IMR-90 (cell line): Measurements from ENCODE around the gene CRABP1. TPM values are rescaled to one million over a fixed set of nuclear protein-coding genes. Genes with fewer than 3 reads are reported as not detected.

ENCODE experiments used
- ATAC-seq: fragments of 200-7000 bp; cut with Tn5 transposase; 2 replicates; pipeline ENCODE4 v1.9.1; 2020; ENCODE audit warnings: low read depth, mild to moderate bottlenecking, moderate library complexity
- BruUV-seq: library from RNA; stranded (reverse); fragments of 400-500 nt; replicated peaks from 2 replicates; lab custom pipeline; 2021; lab: Mats Ljungman, UMichigan
- CTCF ChIA-PET: fragments of 300-600 bp; formaldehyde crosslinking; extraction: SDS; loops from one replicate; lab custom pipeline; 2021; ENCODE audit warnings: antibody characterized with exemption; lab: Yijun Ruan, JAX
- POLR2A ChIA-PET: fragments of 300-600 bp; sonication (Branson Sonifier 250); formaldehyde crosslinking; loops from one replicate; lab custom pipeline; 2022; ENCODE audit warnings: antibody characterized with exemption; ENCODE audit not compliant: unreplicated experiment; lab: Charles Lee
- DNase-seq: peaks from one replicate; pipeline ENCODE4 v3.0.0; 2013
- H2AFZ ChIP-seq: replicated peaks from 2 replicates; pipeline ENCODE3; 2013; ENCODE audit warnings: low read length, mild to moderate bottlenecking; ENCODE audit not compliant: poor library complexity
- H2AK5ac ChIP-seq: 2 replicates; pipeline ENCODE4 v1.6.1; 2013; ENCODE audit warnings: low read depth, low read length, inconsistent platforms
- H2AK9ac ChIP-seq: replicated peaks from 2 replicates; pipeline ENCODE3; 2013; ENCODE audit warnings: mild to moderate bottlenecking, low read depth, low read length, moderate library complexity; ENCODE audit not compliant: poor library complexity
- H2BK120ac ChIP-seq: 2 replicates; pipeline ENCODE4 v1.6.1; 2013; ENCODE audit warnings: low read depth, low read length, inconsistent platforms
- H2BK15ac ChIP-seq: 3 replicates; pipeline ENCODE4 v1.6.1; 2013; ENCODE audit warnings: low read depth, low read length, inconsistent platforms
- H2BK20ac ChIP-seq: 2 replicates; pipeline ENCODE4 v1.6.1; 2013; ENCODE audit warnings: low read depth, mild to moderate bottlenecking, inconsistent platforms, low read length, moderate library complexity
- H2BK5ac ChIP-seq: 2 replicates; pipeline ENCODE4 v1.6.1; 2013; ENCODE audit warnings: mild to moderate bottlenecking, low read depth, low read length, inconsistent platforms; ENCODE audit not compliant: poor library complexity, severe bottlenecking
- H3K14ac ChIP-seq: replicated peaks from 2 replicates; pipeline ENCODE4 v1.6.1; 2013; ENCODE audit warnings: low read depth, low read length, inconsistent platforms
- H3K18ac ChIP-seq: 2 replicates; pipeline ENCODE4 v1.6.1; 2013; ENCODE audit warnings: low read depth, low read length, control low read depth
- H3K23ac ChIP-seq: 2 replicates; pipeline ENCODE4 v1.6.1; 2013; ENCODE audit warnings: low read depth, low read length, inconsistent platforms
- H3K27ac ChIP-seq: 2 replicates; pipeline ENCODE4 v1.5.1; 2013; ENCODE audit warnings: mild to moderate bottlenecking, control low read depth, low read length; ENCODE audit not compliant: insufficient read depth
- H3K27me3 ChIP-seq: 2 replicates; pipeline ENCODE4 v1.6.1; 2013; ENCODE audit warnings: low read length; ENCODE audit not compliant: control insufficient read depth, insufficient read depth
- H3K36me3 ChIP-seq: 2 replicates; pipeline ENCODE4 v1.6.1; 2013; ENCODE audit warnings: low read length, mixed read lengths; ENCODE audit not compliant: control insufficient read depth, insufficient read depth
- H3K4ac ChIP-seq: 2 replicates; pipeline ENCODE4 v1.6.1; 2013; ENCODE audit warnings: low read depth, low read length, inconsistent platforms
- H3K4me1 ChIP-seq: 2 replicates; pipeline ENCODE4 v1.6.1; 2013; ENCODE audit warnings: low read length, mixed read lengths; ENCODE audit not compliant: control insufficient read depth, insufficient read depth
- H3K4me2 ChIP-seq: 2 replicates; pipeline ENCODE4 v1.6.1; 2013; ENCODE audit warnings: low read depth, mild to moderate bottlenecking, control low read depth, low read length, moderate library complexity
- H3K4me3 ChIP-seq: 2 replicates; pipeline ENCODE4 v1.5.1; 2013; ENCODE audit warnings: low read depth, mild to moderate bottlenecking, control low read depth, low read length, moderate library complexity; ENCODE audit not compliant: insufficient read depth
- H3K56ac ChIP-seq: 2 replicates; pipeline ENCODE4 v1.6.1; 2013; ENCODE audit warnings: low read length, inconsistent platforms; ENCODE audit not compliant: insufficient read depth; ENCODE audit errors: extremely low read depth
- H3K79me1 ChIP-seq, 2 experiments: 2 replicates each; pipeline ENCODE4 v1.6.1; 2013; ENCODE audit warnings: low read length in 2 of 2, inconsistent platforms in 1 of 2, low read depth in 1 of 2
- H3K9ac ChIP-seq: 2 replicates; pipeline ENCODE4 v1.6.1; 2013; ENCODE audit warnings: low read depth, low read length, control low read depth
- H3K9me1 ChIP-seq: 2 replicates; pipeline ENCODE4 v1.6.1; 2013; ENCODE audit warnings: low read length, inconsistent platforms; ENCODE audit not compliant: insufficient read depth
- H3K9me3 ChIP-seq: 2 replicates; pipeline ENCODE4 v1.6.1; 2013; ENCODE audit warnings: low read length; ENCODE audit not compliant: control insufficient read depth, insufficient read depth
- H4K20me1 ChIP-seq: 2 replicates; pipeline ENCODE4 v1.6.1; 2013; ENCODE audit warnings: low read length, inconsistent platforms; ENCODE audit not compliant: insufficient read depth
- H4K5ac ChIP-seq: 2 replicates; pipeline ENCODE4 v1.6.1; 2013; ENCODE audit warnings: mild to moderate bottlenecking, low read depth, low read length, control low read depth
- H4K8ac ChIP-seq, 2 experiments: 2 replicates each; pipeline ENCODE4 v1.6.1; 2013; ENCODE audit warnings: low read depth in 2 of 2, low read length in 2 of 2, control low read depth in 1 of 2, inconsistent platforms in 1 of 2
- H4K91ac ChIP-seq: 2 replicates; pipeline ENCODE4 v1.6.1; 2013; ENCODE audit warnings: low read depth, low read length, inconsistent platforms; ENCODE audit not compliant: insufficient read depth
- CHD1 ChIP-seq: IDR thresholded peaks from 2 replicates; pipeline ENCODE4 v1.6.1; 2012; ENCODE audit warnings: low read depth, low read length, improper control_type of control experiment
- FOS ChIP-seq: fragments of 150-350 bp; IDR thresholded peaks from 2 replicates; pipeline ENCODE4 v1.6.1; 2016; ENCODE audit warnings: low read depth, low read length
- NFE2L2 ChIP-seq: fragments of 150-350 bp; IDR thresholded peaks from 2 replicates; pipeline ENCODE4 v1.6.1; 2016; ENCODE audit warnings: low read depth, mild to moderate bottlenecking, low read length
- POLR2A ChIP-seq: IDR thresholded peaks from 2 replicates; pipeline ENCODE4 v1.6.1; 2012; ENCODE audit warnings: mild to moderate bottlenecking, low read depth, low read length
- RAD21 ChIP-seq: IDR thresholded peaks from 2 replicates; pipeline ENCODE4 v1.6.1; 2012; ENCODE audit warnings: low read length, improper control_type of control experiment
- USF2 ChIP-seq: fragments of 150-350 bp; IDR thresholded peaks from 2 replicates; pipeline ENCODE4 v1.6.1; 2017; ENCODE audit warnings: mild to moderate bottlenecking, antibody characterized with exemption, low read length, low read depth
- WGBS, 2 experiments: methylation state at CpG; one replicate each; pipeline versions ENCODE4 v1.1.5 to v1.1.7; 2013; ENCODE audit warnings: missing lambda C conversion rate in 2 of 2; ENCODE audit not compliant: insufficient read length in 1 of 2; ENCODE audit errors: extremely low coverage in 2 of 2; 5-methylcytosine and 5-hydroxymethylcytosine counted together
- dilution Hi-C: fragments of 300-500 bp; cut with HindIII; formaldehyde crosslinking; loops from one replicate; pipeline ENCODE4 v1.14.3; 2018; ENCODE audit warnings: low sequenced_read_pairs; ENCODE audit not compliant: unreplicated experiment
- in situ Hi-C: fragments of 300-500 bp; cut with MboI; formaldehyde crosslinking; loops from 3 replicates; pipeline ENCODE4 v1.14.3; 2019; ENCODE audit warnings: low sequenced_read_pairs, inconsistent platforms, mixed read lengths
- intact Hi-C: fragments of 100-400 bp; cut with micrococcal nuclease; formaldehyde crosslinking; loops from 2 replicates; pipeline ENCODE4 v1.10.0; 2022
- polyA plus RNA-seq, 3 experiments: library from polyadenylated mRNA; depleted of rRNA; stranded (reverse); fragments of >200 nt; gene quantifications; 2 replicates each; pipeline ENCODE4 v1.2.3, GENCODE V29; 2012; ENCODE audit warnings: low replicate concordance in 1 of 3
- total RNA-seq: library from RNA; depleted of rRNA; stranded (reverse); fragments of >200 nt; gene quantifications from 2 replicates; pipeline ENCODE4 v1.2.3, GENCODE V29; 2012

CRABP1 gene
- total and polyA plus RNA-seq, 2 of the 4 experiments (the other 2 are of a cell fraction), result not detected

DNA sequence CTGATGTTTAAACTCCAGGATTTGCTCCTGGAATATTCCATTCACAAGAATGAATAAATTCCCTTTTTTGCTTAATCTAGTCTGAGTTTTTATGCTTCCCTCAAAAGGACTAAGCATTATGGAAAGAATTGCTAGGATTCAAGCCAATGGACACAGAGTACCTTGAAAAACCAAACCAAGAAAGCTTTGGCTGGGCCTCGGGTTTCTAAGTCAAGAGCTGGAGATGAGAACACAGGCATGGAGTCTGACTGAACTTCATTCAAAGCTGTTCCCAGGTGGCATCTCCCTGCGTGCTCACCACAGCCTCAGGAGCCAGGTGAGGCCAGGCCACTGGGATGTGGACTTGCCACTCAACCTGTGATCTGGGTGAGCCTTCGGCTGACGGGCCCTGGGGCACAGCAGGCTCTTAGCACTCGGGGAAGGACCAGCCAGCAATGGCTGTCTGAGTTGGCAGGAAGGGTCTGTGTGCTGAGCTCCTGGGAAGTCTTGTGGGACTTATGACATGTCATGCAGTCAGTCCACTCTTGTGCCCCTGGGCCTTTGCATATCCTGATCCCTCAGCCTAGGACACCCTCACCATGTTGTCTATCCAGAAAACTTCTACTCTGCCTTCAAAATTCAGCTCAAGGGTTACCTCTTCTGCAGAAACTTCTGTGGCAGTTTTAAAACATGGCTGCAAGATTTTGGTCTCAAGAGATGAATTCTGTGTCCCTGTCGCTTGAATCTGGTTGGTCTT is 21.8 kb downstream of the CRABP1 start:
- ATAC-seq (no peak), DNase-seq (no peak)
- 60% methylated on average over 4 of the region's 6 CpGs; no CpG with 5 or more reads in 1 of the 2 experiments for WGBS, 2 experiments
- Histone ChIP-seq H2BK15ac (no peak overlapping the region), H2BK20ac (no peak overlapping the region), H3K56ac (no peak overlapping the region), H2AK5ac (no peak overlapping the region), H3K9ac (no peak overlapping the region), H3K4ac (no peak overlapping the region), H3K9me3 (no peaks in the 10 kb centered on the region), H3K23ac (no peak overlapping the region), H4K20me1 (no peaks in the 10 kb centered on the region), H3K27me3 (peaks cover 45% of the 10 kb centered on the region), H2AFZ (no peak overlapping the region), H4K8ac (no peak overlapping the region), H2BK5ac (no peak overlapping the region), H3K14ac (no peak overlapping the region), H3K18ac (no peak overlapping the region), H4K5ac (no peak overlapping the region), H3K36me3 (no peaks in the 10 kb centered on the region), H2BK120ac (no peak overlapping the region), H3K4me2 (no peak overlapping the region), H3K4me1 (no peaks in the 10 kb centered on the region), H2AK9ac (no peak overlapping the region), H3K4me3 (no peak overlapping the region), H4K91ac (no peak overlapping the region), H3K9me1 (no peaks in the 10 kb centered on the region), H3K79me1 (no peaks in the 10 kb centered on the region), H3K27ac (no peak overlapping the region)
- CTCF ChIA-PET, result no interaction called here
- intact Hi-C loops, result no loop called here
- in situ Hi-C loops, result no loop called here
- no peak for TF ChIP-seq RAD21
- no peak for TF ChIP-seq USF2
- TF ChIP-seq FOS, result no peak
- TF ChIP-seq POLR2A, result no peak
- no peak for TF ChIP-seq NFE2L2
- no peak for TF ChIP-seq CHD1
- dilution Hi-C loops, result no loop called here
- POLR2A ChIA-PET, result no interaction called here
- no TSS peak for BruUV-seq
